Gastroesophageal sphincter (tissue), 4 donors: ENCODE measurements around the gene DDX31. TPM values are rescaled to one million over a fixed set of nuclear protein-coding genes. Genes with fewer than 3 reads are reported as not detected.
"Not testable (repeated sequence)": the region's sequence is repeated elsewhere in the genome, so short reads cannot be mapped to it uniquely, and the experiment has no call there.

Source experiments
- ATAC-seq: fragments of 150-250 bp; one replicate; pipeline ENCODE4 v1.9.1; 2016; ENCODE audit warnings: mild to moderate bottlenecking, moderate library complexity
- H3K27ac ChIP-seq, 4 donors: fragments of 200-600 bp; sonication (generic) in 3 of 4; 1 replicate in 3 of 4; 2 replicates in 1 of 4; pipeline ENCODE4 v1.5.1; 2016 to 2019
- H3K27me3 ChIP-seq: fragments of 200-600 bp; sonication (generic); one replicate; pipeline ENCODE4 v1.5.1; 2019
- H3K36me3 ChIP-seq, 2 donors: fragments of 200-600 bp; sonication (generic); one replicate each; pipeline ENCODE4 v1.5.1; 2019; ENCODE audit warnings: control low read depth in 1 of 2
- H3K4me1 ChIP-seq, 3 donors: fragments of 200-600 bp; sonication (generic); 1 replicate in 2 of 3; 2 replicates in 1 of 3; pipeline ENCODE4 v1.5.1; 2016 to 2019; ENCODE audit warnings: control low read depth in 2 of 3
- H3K4me3 ChIP-seq, 2 donors: fragments of 200-600 bp; sonication (generic); one replicate each; pipeline ENCODE4 v1.5.1; 2019; ENCODE audit warnings: mild to moderate bottlenecking in 1 of 2, moderate library complexity in 1 of 2
- H3K9me3 ChIP-seq, 3 donors: fragments of 200-600 bp; sonication (generic); one replicate each; pipeline ENCODE4 v1.5.1; 2017 to 2019; ENCODE audit warnings: control low read depth in 2 of 3
- EP300 ChIP-seq: sonication (generic); formaldehyde crosslinking; IDR thresholded peaks from one replicate; pipeline ENCODE4 v1.6.1; 2017; ENCODE audit warnings: antibody characterized with exemption, mild to moderate bottlenecking
- POLR2A ChIP-seq, 2 donors: fragments of 450-650 bp; IDR thresholded peaks; one replicate each; pipeline ENCODE4 v1.6.1; 2017; ENCODE audit warnings: antibody characterized with exemption in 2 of 2, mild to moderate bottlenecking in 2 of 2, moderate library complexity in 1 of 2
- POLR2AphosphoS5 ChIP-seq: sonication (generic); formaldehyde crosslinking; IDR thresholded peaks from one replicate; pipeline ENCODE4 v1.6.1; 2017; ENCODE audit warnings: antibody characterized with exemption
- WGBS, 2 donors: methylation state at CpG; one replicate each; pipeline ENCODE4 v1.1.5; 2018; ENCODE audit warnings: low coverage in 1 of 2; 5-methylcytosine and 5-hydroxymethylcytosine counted together
- total RNA-seq, 4 donors: library from RNA; depleted of rRNA; stranded (reverse); fragments of >200 nt; gene quantifications; one replicate each; pipeline ENCODE4 v1.1.0, GENCODE V29; 2016
- TF ChIP-seq, protein P1 (sequence below), 4 experiments: fragments of 200-600 bp in 2 of 4; fragments of 450-650 bp in 2 of 4; sonication (generic) in 1 of 4; IDR thresholded peaks; one replicate each; pipeline ENCODE4 v1.5.1; 2017 to 2019; ENCODE audit warnings: antibody characterized with exemption in 4 of 4, mild to moderate bottlenecking in 2 of 4, moderate library complexity in 2 of 4

The DDX31 gene
- total RNA-seq, 4 donors from 2014 or later = 8.3 to 10.3 (median 9.3) TPM

DNA sequence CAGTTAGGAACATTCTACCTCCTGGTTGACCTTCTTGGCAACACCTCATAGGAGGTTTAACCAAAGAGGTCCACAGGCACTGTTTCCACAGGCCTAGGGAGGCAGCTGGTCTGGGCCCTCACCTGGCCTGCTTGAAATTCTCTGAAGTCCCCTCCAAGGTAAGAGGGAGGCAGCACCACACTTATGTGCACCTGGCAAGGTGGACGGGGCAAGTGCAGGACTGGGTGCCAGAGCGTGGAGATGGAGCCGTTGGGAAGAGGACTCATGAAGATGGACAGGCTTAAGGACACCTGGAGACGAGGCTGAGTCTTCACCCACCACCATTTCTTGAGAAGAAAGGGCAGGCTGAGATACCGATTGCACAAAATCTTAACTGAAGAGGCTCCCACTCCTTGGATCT is 94.0 kb downstream of the DDX31 start:
- peaks cover 0 to 5% (median 0%) of the 10 kb centered on the region in 3 donors for H3K4me1 ChIP-seq
- WGBS, 2 donors = 74% methylated on average over 5 of the region's 5 CpGs; no CpG with 5 or more reads in 1 of the 2 donors
- H3K9me3 ChIP-seq = no peaks in the 10 kb centered on the region
- H3K27me3 ChIP-seq = peaks cover 99% of the 10 kb centered on the region
- TF ChIP-seq, protein P1, sequence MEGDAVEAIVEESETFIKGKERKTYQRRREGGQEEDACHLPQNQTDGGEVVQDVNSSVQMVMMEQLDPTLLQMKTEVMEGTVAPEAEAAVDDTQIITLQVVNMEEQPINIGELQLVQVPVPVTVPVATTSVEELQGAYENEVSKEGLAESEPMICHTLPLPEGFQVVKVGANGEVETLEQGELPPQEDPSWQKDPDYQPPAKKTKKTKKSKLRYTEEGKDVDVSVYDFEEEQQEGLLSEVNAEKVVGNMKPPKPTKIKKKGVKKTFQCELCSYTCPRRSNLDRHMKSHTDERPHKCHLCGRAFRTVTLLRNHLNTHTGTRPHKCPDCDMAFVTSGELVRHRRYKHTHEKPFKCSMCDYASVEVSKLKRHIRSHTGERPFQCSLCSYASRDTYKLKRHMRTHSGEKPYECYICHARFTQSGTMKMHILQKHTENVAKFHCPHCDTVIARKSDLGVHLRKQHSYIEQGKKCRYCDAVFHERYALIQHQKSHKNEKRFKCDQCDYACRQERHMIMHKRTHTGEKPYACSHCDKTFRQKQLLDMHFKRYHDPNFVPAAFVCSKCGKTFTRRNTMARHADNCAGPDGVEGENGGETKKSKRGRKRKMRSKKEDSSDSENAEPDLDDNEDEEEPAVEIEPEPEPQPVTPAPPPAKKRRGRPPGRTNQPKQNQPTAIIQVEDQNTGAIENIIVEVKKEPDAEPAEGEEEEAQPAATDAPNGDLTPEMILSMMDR (IDR thresholded peaks at IDR 0.05) = no peak
- H3K27ac ChIP-seq = no peak overlapping the region
- ATAC-seq = no peak
- no peaks in the 10 kb centered on the region for H3K36me3 ChIP-seq
- no peak overlapping the region for H3K4me3 ChIP-seq

DNA sequence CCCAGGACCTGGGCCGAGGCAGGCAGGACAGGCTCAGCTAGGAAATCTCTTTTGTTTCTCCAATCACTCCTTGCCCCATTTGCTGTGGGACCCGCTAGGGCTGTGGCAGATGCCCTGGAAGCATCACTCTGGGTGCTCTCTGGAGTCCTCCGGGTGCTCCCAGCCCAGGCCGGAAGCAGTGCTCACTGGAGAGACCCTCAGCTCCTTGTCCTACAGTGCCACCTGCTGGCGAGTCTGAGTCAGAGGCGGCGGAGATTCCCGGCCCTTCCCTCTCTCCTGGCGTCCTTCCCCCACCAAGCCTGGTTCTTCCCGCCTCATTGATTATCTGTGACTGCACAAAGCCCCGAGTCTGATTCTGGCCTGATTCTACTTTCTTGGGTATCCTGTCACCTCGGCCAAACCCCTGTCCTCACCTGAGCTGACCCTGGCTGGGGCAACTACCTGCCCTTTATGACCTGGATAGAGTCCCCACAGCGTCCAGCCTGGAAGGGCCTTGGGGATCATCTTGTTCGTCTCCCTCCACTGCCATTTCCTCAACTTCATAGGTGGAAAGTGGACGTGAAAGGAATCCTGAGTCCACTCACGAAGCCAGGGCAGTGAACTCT is 94.7 kb downstream of the DDX31 start:
- no peaks in the 10 kb centered on the region for H3K36me3 ChIP-seq
- no peaks in the 10 kb centered on the region for H3K4me1 ChIP-seq
- H3K27me3 ChIP-seq = peaks cover 94% of the 10 kb centered on the region
- 10 to 21% methylated on average over 5 to 14 of the region's 16 CpGs for WGBS, 2 donors
- ATAC-seq = peak; percentile 58
- H3K4me3 ChIP-seq = no peak overlapping the region
- no peaks in the 10 kb centered on the region for H3K9me3 ChIP-seq
- TF ChIP-seq, protein P1 (IDR thresholded peaks at IDR 0.05) = peak in 3 of 4 experiments; percentile 32 to 80 (median 62)
- no peak for TF ChIP-seq EP300
- no peak overlapping the region for H3K27ac ChIP-seq

DNA sequence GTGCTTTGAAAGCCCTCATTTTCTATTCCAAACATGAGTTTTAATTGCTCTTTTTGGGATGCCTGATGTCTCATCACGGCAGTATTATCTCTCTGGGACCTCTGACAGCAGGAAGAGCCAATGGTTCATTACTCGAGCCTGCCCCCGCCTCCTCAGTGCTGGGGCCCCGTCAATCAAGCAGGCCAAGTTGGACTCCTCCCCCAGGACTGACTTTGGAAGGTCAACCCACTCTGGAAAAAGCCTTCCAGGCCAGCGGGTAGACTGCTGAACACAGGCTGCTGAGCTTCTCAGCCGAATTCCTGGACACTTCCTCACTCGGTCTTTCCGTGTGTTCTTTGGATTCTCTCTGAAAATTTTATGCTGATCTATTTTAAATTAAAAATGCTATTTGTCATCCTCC is 96.9 kb downstream of the DDX31 start:
- Histone ChIP-seq H3K36me3 (no peaks in the 10 kb centered on the region), H3K27me3 (peaks cover 74% of the 10 kb centered on the region), H3K4me3 (no peak overlapping the region), H3K4me1 (no peaks in the 10 kb centered on the region), H3K27ac (no peak overlapping the region), H3K9me3 (no peaks in the 10 kb centered on the region)
- no peak for TF ChIP-seq POLR2AphosphoS5
- TF ChIP-seq EP300 = no peak
- TF ChIP-seq POLR2A (IDR thresholded peaks at IDR 0.05) = no peak
- TF ChIP-seq, protein P1 (IDR thresholded peaks at IDR 0.05) = no peak
- 15 to 28% methylated on average over 5 to 6 of the region's 8 CpGs for WGBS, 2 donors
- no peak for ATAC-seq

DNA sequence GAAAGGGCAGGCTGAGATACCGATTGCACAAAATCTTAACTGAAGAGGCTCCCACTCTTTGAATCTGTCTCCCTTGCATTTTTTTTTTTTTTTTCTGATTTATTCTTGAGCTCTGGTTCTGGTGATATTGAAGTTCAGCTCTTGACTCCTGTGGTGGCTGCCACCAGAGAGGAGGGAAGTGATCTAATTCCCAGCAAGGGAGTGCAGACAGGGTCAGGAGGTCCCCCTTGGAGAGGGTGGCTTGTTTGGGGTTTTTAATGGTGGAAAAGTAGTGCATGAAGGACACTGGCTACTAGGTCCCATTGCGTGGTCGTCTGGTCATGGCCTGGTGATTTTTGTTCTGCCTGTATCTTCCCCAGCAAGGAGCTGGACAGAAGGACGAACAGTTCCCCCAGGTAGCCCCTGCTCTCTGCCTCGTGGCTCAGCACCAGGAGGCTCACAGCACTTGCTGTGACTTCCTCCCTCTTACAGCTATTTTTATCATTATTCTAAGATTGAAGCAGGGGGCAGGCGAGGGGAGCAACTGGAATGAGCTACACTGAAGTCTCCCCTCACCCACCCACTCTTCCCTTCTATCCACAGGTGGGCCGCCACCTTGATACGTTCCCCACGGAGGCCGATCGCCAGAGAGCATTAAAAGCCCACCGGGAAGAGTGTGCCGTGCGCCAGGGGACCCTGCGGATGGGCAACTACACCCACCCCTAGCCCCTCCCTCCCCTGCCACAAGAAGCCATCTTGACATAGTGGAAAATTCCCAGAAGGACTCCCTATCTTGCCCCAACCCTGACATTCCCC is 97.8 kb downstream of the DDX31 start:
- Histone ChIP-seq H3K36me3 (peaks cover 0 to 5% of the 10 kb centered on the region in 2 donors), H3K4me1 (no peaks in the 10 kb centered on the region), H3K27me3 (peaks cover 74% of the 10 kb centered on the region), H3K27ac (no peak overlapping the region), H3K9me3 (peaks cover 0 to 5% (median 0%) of the 10 kb centered on the region in 3 donors), H3K4me3 (no peak overlapping the region)
- WGBS, 2 donors = 43 to 74% methylated on average over 1 to 4 of the region's 15 CpGs
- TF ChIP-seq POLR2AphosphoS5 (no peak), POLR2A (IDR thresholded peaks at IDR 0.05) (no peak), EP300 (no peak)
- TF ChIP-seq, protein P1 (IDR thresholded peaks at IDR 0.05) = no peak
- no peak for ATAC-seq

DNA sequence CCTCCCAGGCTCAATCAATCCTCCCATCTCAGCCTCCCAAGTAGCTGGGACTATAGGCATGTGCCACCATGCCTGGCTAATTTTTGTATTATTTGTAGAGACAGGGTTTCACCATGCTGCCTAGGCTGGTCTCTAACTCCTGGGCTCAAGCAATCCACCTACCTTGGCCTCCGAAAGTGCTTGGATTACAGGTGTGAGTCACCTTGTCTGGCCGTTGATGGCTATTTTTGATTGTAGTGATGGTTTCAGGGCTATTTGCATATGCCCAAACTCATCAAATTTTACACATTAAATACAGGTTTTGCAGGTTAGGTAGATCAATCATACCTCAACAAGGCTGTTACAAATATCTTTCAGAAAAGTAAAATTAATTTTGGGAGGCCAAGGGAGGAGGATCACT is 101.0 kb downstream of the DDX31 start:
- peaks cover 68% of the 10 kb centered on the region for H3K27me3 ChIP-seq
- WGBS, 2 donors = 70 to 92% methylated on average over 2 of the region's 2 CpGs

More for the DNA sequence above, 101.0 kb downstream of the DDX31 start:
- H3K9me3 ChIP-seq, ATAC-seq, H3K36me3 ChIP-seq, H3K27ac ChIP-seq, H3K4me1 ChIP-seq, H3K4me3 ChIP-seq: not testable (repeated sequence)
